HepG2 (cell line): ENCODE results near the gene DAB2IP. TPM values are rescaled to one million over a fixed set of nuclear protein-coding genes. Genes with fewer than 3 reads are reported as not detected.

ENCODE experiments used
- BRD4 ChIP-seq: sonication (generic); formaldehyde crosslinking; IDR thresholded peaks from 2 replicates; pipeline ENCODE4 v1.4.0; 2020; ENCODE audit warnings: missing genetic modification reagents
- DDIT3 ChIP-seq: sonication (generic); formaldehyde crosslinking; IDR thresholded peaks from 2 replicates; pipeline ENCODE4 v1.4.0; 2020; ENCODE audit warnings: mild to moderate bottlenecking, missing genetic modification reagents
- FOXM1 ChIP-seq: sonication (generic); formaldehyde crosslinking; IDR thresholded peaks from 2 replicates; pipeline ENCODE4 v1.5.0; 2020; ENCODE audit warnings: missing genetic modification reagents
- GABPA ChIP-seq, 2 experiments: IDR thresholded peaks; 2 replicates each; pipeline ENCODE4 v1.6.1; 2011 to 2016; ENCODE audit warnings: low read depth in 2 of 2, low read length in 1 of 2, missing biosample characterization in 1 of 2, missing genetic modification characterization in 1 of 2
- GABPB1 ChIP-seq: IDR thresholded peaks from 2 replicates; pipeline ENCODE4 v1.6.1; 2016; ENCODE audit warnings: mild to moderate bottlenecking, missing genetic modification reagents, moderate library complexity, missing compliant biosample characterization
- GTF3A ChIP-seq: sonication (generic); formaldehyde crosslinking; conservative IDR thresholded peaks from 2 replicates; pipeline ENCODE4 v1.4.0; 2020; ENCODE audit warnings: mild to moderate bottlenecking, missing genetic modification reagents
- HMGXB4 ChIP-seq, 2 experiments: sonication (generic) in 1 of 2; formaldehyde crosslinking in 1 of 2; IDR thresholded peaks; 2 replicates each; pipeline versions ENCODE4 v1.4.0 to v1.6.1; 2018 to 2020; ENCODE audit warnings: missing genetic modification reagents in 2 of 2, borderline replicate concordance in 1 of 2, low read depth in 1 of 2, mild to moderate bottlenecking in 1 of 2, missing biosample characterization in 1 of 2
- KAT8 ChIP-seq: IDR thresholded peaks from 2 replicates; pipeline ENCODE4 v1.6.1; 2016; ENCODE audit warnings: missing genetic modification reagents, missing compliant biosample characterization
- KMT2B ChIP-seq: IDR thresholded peaks from 2 replicates; pipeline ENCODE4 v1.6.1; 2016; ENCODE audit warnings: missing genetic modification reagents, missing compliant biosample characterization
- LBX2 ChIP-seq: sonication (generic); formaldehyde crosslinking; IDR thresholded peaks from 2 replicates; pipeline ENCODE4 v1.5.0; 2020; ENCODE audit warnings: missing genetic modification reagents, mild to moderate bottlenecking, borderline replicate concordance
- MEIS2 ChIP-seq: sonication (generic); formaldehyde crosslinking; IDR thresholded peaks from 2 replicates; pipeline ENCODE4 v1.9.0; 2021; ENCODE audit warnings: mild to moderate bottlenecking, missing genetic modification reagents
- NAIF1 ChIP-seq: sonication (generic); formaldehyde crosslinking; IDR thresholded peaks from 2 replicates; pipeline ENCODE4 v1.5.0; 2020; ENCODE audit warnings: mild to moderate bottlenecking, missing genetic modification reagents, borderline replicate concordance
- NR1H2 ChIP-seq: sonication (generic); formaldehyde crosslinking; IDR thresholded peaks from 2 replicates; pipeline ENCODE4 v1.8.1; 2022; ENCODE audit warnings: low read depth, missing genetic modification reagents, borderline replicate concordance
- SPEN ChIP-seq: sonication (generic); formaldehyde crosslinking; IDR thresholded peaks from 2 replicates; pipeline ENCODE4 v1.5.1; 2020; ENCODE audit warnings: low read depth, mild to moderate bottlenecking, missing genetic modification reagents
- SRF ChIP-seq: IDR thresholded peaks from 2 replicates; pipeline ENCODE4 v1.6.1; 2011; ENCODE audit warnings: mild to moderate bottlenecking, low read depth, low read length, moderate library complexity
- TEAD3 ChIP-seq: optimal IDR thresholded peaks from 2 replicates; pipeline ENCODE3; 2016; ENCODE audit warnings: borderline replicate concordance
- ZFP37 ChIP-seq: sonication (generic); formaldehyde crosslinking; IDR thresholded peaks from 2 replicates; pipeline ENCODE4 v1.4.0; 2020; ENCODE audit warnings: missing genetic modification reagents, borderline replicate concordance
- ZNF564 ChIP-seq: sonication (generic); formaldehyde crosslinking; IDR thresholded peaks from 2 replicates; pipeline ENCODE4 v1.8.1; 2023; ENCODE audit warnings: mild to moderate bottlenecking, missing genetic modification reagents
- ZNF574 ChIP-seq: sonication (generic); formaldehyde crosslinking; IDR thresholded peaks from 2 replicates; pipeline ENCODE4 v1.4.0; 2020; ENCODE audit warnings: missing genetic modification reagents
- ZNF720 ChIP-seq: sonication (generic); formaldehyde crosslinking; IDR thresholded peaks from 2 replicates; pipeline ENCODE4 v1.4.0; 2020; ENCODE audit warnings: missing genetic modification reagents
- ZNF777 ChIP-seq: sonication (generic); formaldehyde crosslinking; IDR thresholded peaks from 2 replicates; pipeline ENCODE4 v1.4.0; 2020; ENCODE audit warnings: missing genetic modification reagents
- ZNF784 ChIP-seq: sonication (generic); formaldehyde crosslinking; IDR thresholded peaks from 2 replicates; pipeline ENCODE4 v1.5.1; 2020; ENCODE audit warnings: missing genetic modification reagents, mild to moderate bottlenecking, borderline replicate concordance
- ZSCAN20 ChIP-seq: sonication (generic); formaldehyde crosslinking; IDR thresholded peaks from 2 replicates; pipeline ENCODE4 v1.4.0; 2020; ENCODE audit warnings: missing genetic modification reagents, mild to moderate bottlenecking, borderline replicate concordance
- ZZZ3 ChIP-seq: sonication (generic); formaldehyde crosslinking; IDR thresholded peaks from 2 replicates; pipeline ENCODE4 v1.4.0; 2020; ENCODE audit warnings: missing genetic modification reagents, mild to moderate bottlenecking, borderline replicate concordance
- polyA plus RNA-seq, 8 experiments: library from polyadenylated mRNA; depleted of rRNA in 3 of 8; stranded (reverse) in 7 of 8; unstranded in 1 of 8; fragments of >200 nt; fragmentation: Illumina TruSeq in 4 of 8; extraction: Trizol in 4 of 8; gene quantifications; 2 replicates each; pipeline versions ENCODE4 v1.2.1 to v1.2.3, GENCODE V29; 2011 to 2016; ENCODE audit warnings: low read depth in 4 of 8, missing spikeins in 1 of 8, mixed read lengths in 1 of 8; ENCODE audit not compliant: insufficient read depth in 1 of 8
- total RNA-seq, 5 experiments: library from RNA; depleted of rRNA; stranded (reverse); fragments of >200 nt; fragmentation: Illumina TruSeq; extraction: Trizol; gene quantifications; 2 replicates each; pipeline ENCODE4 v1.2.3, GENCODE V29; 2016; ENCODE audit warnings: low read depth in 1 of 5

The DAB2IP gene
- total and polyA plus RNA-seq, 2 of the 13 experiments (the other 11 are each of a cell fraction or from before 2014, with no cell fraction given): 25.3 to 37.9 TPM

- TF ChIP-seq ZNF784 (CRISPR knock-in tag) (no peak), ZSCAN20 (CRISPR knock-in tag) (no peak), FOXM1 (CRISPR knock-in tag) (no peak), GABPA (IDR thresholded peaks at IDR 0.05; ENCODE audit: low read depth, low read length) (no peak), GABPA (CRISPR knock-in tag; IDR thresholded peaks at IDR 0.05; ENCODE audit: low read depth) (peak; percentile 42; the same call in 1 of the 2 replicates), KMT2B (CRISPR knock-in tag) (no peak), ZNF720 (CRISPR knock-in tag) (no peak), SRF (no peak), BRD4 (CRISPR knock-in tag) (no peak), ZZZ3 (no peak), NAIF1 (CRISPR knock-in tag) (no peak), HMGXB4 (CRISPR knock-in tag; IDR thresholded peaks at IDR 0.05; ENCODE audit: borderline replicate concordance in 1 of 2, low read depth in 1 of 2) (0 out of 4 replicates have a peak, but pooled peaks of 1 of the 2 experiments have one; percentile 15), MEIS2 (CRISPR knock-in tag) (no peak), ZFP37 (CRISPR knock-in tag) (no peak), TEAD3 (CRISPR knock-in tag) (no peak), ZNF777 (CRISPR knock-in tag) (no peak), DDIT3 (CRISPR knock-in tag) (no peak), ZNF564 (CRISPR knock-in tag) (no peak), GABPB1 (CRISPR knock-in tag) (peak; percentile 39), ZNF574 (CRISPR knock-in tag) (0 out of 2 replicates have a peak, but pooled peaks have one; percentile 20), NR1H2 (CRISPR knock-in tag) (no peak), GTF3A (no peak), LBX2 (CRISPR knock-in tag) (no peak), SPEN (peak; percentile 27; the same call in 1 of the 2 replicates), KAT8 (CRISPR knock-in tag) (no peak)
These were observed 47.2 kb upstream of the DAB2IP start (continued) for GRCh38 chr9:121604242-121604641.
